HG02623 (cell line): ENCODE results near the gene CLSTN2.

Source experiments
- ATAC-seq: cut with Tn5 transposase; IDR thresholded peaks from one replicate; pipeline ENCODE4 v1.9.1; 2021; ENCODE audit warnings: moderate library complexity; ENCODE audit not compliant: unreplicated experiment

CLSTN2 gene

GRCh38 chr3:140438736-140439470, 503.9 kb downstream of the CLSTN2 start:
- ATAC-seq, result no peak

DNA sequence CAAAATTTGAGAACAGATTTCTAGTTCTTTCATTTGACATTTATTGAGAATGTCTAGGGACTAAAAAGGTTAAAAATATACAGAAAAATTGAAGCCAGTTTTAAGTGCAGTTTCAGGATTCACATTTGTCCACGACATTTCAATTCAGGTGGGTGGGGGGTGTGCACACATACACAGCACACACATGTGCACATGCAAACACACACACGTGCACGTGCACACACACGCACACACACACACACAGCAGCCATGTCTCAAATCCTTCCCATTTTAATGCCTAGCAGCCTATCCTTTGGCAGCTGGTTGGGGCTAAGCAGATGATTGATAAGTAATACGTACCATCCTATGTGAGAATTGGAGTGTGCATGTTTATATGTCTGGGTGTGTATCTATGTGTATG, 504.5 kb downstream of the CLSTN2 start:
- no peak for ATAC-seq

DNA sequence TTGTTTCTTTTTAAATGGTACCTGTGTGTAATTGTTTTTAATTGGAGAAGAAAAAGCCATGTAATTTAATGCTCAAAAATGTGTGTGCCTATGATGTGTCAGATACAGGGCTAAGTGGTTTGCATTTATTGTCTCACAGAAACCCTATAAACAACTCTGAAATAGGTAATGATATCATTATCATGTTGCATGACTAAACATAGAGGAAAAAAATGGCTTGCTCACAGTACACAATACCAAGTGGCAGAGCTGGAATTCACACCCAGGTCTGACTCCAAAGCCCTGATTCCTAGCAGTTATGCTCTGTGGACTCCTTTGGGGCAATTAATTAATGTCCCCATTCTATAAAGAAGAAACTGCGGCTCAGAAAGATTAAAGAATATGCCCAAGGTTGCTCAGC, 505.5 kb downstream of the CLSTN2 start:
- no peak for ATAC-seq

DNA sequence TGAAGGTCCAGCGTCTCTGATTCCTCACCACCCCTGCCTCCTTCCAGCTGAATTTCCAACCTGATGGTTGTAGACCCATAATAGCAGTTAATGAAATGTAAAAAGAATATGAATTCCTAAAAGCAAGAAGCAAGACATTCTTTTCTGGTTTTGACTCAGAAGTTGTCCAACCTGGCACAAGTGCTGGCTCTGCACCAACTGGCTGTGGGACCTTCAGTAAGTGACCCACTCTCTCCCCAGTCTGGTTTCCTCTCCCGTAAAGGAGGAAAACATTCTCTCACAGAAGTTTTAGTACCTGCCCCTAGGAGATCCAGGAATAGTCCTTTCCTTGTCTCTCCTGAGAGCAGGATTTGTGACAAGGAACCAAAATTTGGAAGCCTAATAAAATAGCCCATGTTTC, 506.0 kb downstream of the CLSTN2 start:
- no peak for ATAC-seq

DNA sequence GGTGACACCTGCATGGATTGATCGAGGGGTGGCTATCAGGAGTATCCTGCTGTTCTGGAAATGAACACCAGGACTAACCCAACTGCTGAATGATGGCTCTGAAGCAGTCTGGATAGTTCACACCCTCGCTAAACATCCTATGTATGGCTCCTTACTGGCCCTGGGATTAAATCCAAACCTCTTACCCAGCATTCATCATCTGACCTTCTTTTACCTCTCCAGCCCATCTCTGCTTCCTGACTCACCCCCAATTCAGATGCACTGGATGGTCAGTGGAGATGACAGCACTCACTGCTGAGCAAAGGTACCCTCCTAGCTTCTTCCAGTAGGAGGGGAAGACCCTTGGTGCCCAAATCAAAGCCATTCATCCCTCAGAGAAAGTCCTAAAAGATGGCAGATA, 507.6 kb downstream of the CLSTN2 start:
- no peak for ATAC-seq

DNA sequence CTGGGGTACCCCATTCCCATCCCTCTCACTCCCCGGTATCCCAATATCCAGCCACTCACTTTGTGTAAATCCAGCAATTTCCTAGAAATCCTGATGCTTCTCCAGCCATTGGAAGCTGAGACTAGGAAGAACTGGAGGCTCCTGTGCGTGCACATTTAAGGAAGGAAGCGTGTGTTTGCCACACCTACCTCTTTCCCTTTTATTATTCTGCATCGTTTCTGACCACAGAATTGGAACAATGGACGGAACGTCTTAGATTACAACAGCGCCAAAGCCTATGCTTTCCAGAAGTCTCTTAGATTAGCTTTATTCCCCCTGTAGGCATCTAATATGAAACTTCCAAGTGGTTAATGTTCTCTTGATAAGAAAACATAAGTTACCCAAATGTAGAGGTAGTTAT, 508.1 kb downstream of the CLSTN2 start:
- ATAC-seq, result no peak

GRCh38 chr3:140443806-140444205, 508.8 kb downstream of the CLSTN2 start:
- ATAC-seq, result no peak

DNA sequence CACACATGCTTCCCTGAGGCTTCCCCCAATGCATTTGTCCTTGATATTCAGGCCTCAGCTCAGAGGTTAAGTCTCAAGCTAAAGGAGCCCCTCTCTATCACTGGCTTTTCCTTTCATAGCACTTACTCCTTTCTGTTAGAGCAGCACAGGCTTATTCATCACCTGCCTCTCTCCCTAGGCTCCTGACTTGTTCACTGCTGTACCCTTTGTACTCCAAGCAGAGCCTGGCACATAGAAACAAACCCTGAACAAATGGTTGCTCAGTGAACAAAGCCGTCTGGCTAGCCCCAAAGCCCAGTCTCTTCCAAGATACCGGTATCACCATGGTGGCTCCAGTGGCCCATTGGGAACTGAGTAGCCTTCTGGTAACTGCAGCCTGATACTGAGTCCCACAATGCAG, 511.7 kb downstream of the CLSTN2 start:
- ATAC-seq, result no peak

DNA sequence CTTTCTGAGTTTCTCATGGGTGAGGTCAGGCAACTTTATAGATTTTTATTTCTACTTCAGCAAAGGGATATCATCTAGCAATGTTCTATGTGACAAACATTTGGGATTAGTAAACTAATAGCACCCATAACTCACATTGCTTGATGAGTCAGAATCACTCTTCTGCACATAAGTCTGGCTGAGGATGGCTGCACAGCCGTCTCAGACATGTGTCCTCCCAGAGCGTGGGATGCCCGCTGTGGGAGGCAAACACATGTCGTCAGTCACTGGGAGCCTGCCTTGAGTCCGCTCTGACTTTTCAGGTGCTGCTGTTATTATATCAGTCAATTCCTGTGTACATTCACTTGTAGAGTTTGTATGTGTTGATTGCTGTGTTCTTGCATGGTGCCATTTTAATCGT, 512.2 kb downstream of the CLSTN2 start:
- no peak for ATAC-seq

GRCh38 chr3:140448001-140448400, 513.0 kb downstream of the CLSTN2 start:
- no peak for ATAC-seq

GRCh38 chr3:140449413-140450256, 514.6 kb downstream of the CLSTN2 start:
- no peak for ATAC-seq

DNA sequence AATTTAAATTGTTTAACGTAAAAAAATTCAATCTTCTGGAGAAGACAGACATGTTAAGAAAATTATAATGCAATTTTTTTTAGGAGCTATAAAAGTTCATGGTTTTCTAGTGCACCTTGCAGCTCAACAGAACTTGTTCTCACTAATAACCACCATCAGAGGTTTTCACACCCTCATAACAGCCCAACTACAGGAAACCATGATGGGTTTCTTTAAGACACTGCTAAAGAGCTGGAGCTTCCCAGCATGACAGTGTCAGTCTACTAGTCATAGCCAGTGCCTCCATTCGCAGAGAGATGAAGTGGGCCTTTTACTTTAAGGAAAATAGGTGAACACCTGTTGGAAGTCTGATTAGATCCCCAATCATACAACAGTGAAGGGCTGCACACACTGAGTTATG, 518.8 kb downstream of the CLSTN2 start:
- no peak for ATAC-seq

GRCh38 chr3:140455521-140456214, 520.7 kb downstream of the CLSTN2 start:
- ATAC-seq, result no peak

GRCh38 chr3:140456974-140457373, 522.0 kb downstream of the CLSTN2 start:
- no peak for ATAC-seq

DNA sequence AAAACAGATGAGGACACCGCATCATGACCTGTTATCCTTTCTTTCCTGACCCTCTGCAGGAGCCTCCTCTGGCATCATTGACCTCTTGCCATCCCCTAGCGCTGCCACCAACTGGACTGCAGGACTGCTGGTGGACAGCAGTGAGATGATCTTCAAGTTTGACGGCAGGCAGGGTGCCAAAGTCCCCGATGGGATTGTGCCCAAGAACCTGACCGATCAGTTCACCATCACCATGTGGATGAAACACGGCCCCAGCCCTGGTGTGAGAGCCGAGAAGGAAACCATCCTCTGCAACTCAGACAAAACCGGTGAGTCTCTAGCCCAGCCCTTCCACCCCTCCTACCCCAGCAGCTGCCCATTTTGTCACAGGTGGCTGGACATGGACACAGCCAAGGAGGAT, 524.5 kb downstream of the CLSTN2 start:
- ATAC-seq, result no peak

GRCh38 chr3:140461250-140461649, 526.3 kb downstream of the CLSTN2 start:
- ATAC-seq, result no peak

DNA sequence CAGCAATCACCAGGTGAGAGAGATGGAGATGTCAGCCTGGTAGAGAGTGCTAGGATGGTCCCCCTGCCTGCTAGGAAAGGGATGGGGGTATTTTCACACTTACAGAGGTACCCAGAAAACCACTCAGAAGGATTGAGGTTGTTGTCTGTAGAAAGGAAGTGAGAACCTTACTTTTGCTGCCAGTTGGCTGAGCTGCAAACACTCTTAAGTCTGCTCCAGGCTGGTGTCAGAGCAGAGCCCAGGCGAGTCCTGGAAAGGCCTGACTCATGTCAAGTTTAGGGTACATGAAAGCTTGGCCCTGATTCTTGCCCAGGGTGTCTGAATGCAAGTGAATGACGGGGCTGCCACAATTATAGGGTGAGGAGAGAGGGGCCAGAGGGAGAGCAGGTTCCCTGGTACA, 528.4 kb downstream of the CLSTN2 start:
- ATAC-seq, result no peak

DNA sequence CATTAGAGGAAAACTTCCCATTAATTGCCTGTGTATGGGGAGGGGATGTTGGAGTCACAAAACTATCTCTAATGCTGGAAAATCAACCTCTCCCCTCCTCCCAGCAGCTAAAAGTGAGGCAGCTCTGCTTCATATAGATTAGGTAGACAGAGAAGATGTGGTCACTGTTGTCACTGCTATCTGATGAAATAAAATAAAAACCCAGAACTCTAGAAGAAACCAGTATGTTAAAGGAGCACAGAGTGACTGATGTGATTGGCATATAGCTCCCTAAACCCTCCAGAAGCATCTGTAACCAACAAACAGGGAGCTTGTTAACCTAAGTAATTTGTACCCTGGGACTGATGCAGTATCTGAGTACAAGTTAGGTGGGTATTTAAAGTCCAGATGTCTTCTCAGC, 531.0 kb downstream of the CLSTN2 start:
- ATAC-seq, result no peak

- no peak for ATAC-seq
Observed at GRCh38 chr3:140466535-140466934, 531.5 kb downstream of the CLSTN2 start.

DNA sequence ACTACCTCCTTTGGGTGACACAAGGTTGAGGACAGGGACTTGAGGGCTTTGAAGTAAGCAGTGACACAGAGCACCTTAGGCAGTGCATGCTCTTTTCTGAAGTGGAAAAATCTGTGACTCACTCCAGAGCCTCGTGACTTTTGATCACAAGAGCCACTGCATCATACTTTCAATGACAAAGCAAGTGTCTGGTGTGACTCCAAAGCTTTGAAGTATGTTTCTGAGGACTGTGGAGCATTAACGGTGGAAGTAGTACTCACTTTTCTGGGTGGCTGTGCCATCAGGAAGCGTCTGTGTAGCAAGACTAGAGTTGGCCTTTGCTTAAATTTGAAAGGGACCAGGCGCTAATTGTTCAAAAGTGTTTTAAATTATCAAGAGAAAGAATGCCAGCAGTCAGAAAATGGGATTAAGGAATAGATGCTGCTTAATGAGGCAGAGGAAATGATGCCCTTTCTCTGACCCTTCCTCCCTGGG, 532.2 kb downstream of the CLSTN2 start:
- ATAC-seq, result no peak

GRCh38 chr3:140467796-140468315, 532.9 kb downstream of the CLSTN2 start:
- ATAC-seq, result no peak
